ENCODE data around the gene NTMT1.
"Not testable (repeated sequence)": the region's sequence is repeated elsewhere in the genome, so short reads cannot be mapped to it uniquely, and the experiment has no call there.

The NTMT1 gene

DNA sequence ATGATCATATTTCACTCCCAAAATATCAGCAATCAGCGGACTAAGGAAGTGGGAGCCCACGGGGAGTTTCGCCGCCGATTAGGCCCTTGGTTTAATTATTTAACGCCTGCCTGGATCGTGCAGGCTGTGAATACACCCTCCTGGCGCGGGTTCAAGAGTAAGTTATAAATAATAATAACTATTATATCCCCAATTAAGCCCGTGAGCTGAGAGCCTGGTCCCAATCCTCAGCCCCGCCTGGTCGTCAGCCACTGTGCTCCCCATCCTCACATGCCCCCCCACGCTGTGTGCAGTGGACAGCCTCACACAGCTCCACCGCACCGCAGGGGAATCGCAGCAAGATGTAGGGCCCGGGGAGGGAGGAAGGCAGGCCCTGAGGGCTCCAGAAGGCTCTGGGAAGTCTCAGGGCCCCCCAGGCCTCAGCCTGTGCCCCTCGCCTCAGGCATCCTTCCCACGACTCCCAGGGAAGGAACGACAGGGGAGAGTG lies 28.6 kb downstream of the NTMT1 start:
- no peak for DNase-seq (ENCODE audit: low spot score)

DNA sequence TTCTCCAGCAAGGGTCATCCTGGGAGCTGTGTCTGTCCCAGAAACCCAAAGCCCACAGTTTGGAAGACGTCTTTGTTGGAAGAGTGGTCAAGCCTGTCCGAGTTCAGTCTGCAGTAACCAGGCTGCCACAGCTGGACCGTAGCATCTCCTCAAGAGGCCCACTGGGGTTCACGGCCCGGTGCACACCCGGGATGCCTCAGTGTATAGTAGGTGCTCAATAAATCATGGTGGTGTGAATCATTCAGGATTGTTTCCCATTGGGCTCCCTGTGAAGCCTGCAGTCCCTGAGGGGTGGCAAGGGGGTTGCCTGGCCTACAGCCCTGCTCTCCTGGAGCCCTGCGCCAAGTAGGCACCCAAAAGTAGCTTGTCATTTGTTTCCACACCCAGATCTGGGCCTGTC lies 29.2 kb downstream of the NTMT1 start:
- no peak for DNase-seq (ENCODE audit: low spot score)

DNA sequence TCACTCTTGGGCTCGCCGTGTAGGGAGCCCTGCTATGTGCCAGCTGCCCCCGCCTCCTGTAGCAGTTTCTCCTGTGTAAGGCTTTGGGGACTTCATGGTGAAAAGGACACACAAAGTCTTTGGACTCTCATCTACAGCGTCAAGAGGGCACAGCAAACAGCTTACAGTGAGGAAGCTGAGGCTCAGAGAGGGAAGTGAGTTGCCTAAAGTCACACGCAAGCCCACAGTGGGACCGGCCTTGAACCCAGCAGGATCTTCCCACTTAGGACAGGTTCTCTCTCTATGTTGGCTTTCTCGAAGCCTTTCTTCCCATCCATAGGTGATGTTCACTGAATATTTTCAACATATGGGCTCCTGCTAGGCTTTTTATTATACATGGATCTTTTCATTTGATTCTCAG lies 29.7 kb downstream of the NTMT1 start:
- DNase-seq (ENCODE audit: low spot score), result no peak

GRCh38 chr9:129656795-129657390 lies 30.9 kb downstream of the NTMT1 start:
- DNase-seq (ENCODE audit: low spot score), result no peak

GRCh38 chr9:129661029-129661428 lies 35.1 kb downstream of the NTMT1 start:
- DNase-seq (ENCODE audit: low spot score), result no peak

GRCh38 chr9:129662239-129662638 lies 36.3 kb downstream of the NTMT1 start:
- not testable (repeated sequence) for DNase-seq (ENCODE audit: low spot score)

DNA sequence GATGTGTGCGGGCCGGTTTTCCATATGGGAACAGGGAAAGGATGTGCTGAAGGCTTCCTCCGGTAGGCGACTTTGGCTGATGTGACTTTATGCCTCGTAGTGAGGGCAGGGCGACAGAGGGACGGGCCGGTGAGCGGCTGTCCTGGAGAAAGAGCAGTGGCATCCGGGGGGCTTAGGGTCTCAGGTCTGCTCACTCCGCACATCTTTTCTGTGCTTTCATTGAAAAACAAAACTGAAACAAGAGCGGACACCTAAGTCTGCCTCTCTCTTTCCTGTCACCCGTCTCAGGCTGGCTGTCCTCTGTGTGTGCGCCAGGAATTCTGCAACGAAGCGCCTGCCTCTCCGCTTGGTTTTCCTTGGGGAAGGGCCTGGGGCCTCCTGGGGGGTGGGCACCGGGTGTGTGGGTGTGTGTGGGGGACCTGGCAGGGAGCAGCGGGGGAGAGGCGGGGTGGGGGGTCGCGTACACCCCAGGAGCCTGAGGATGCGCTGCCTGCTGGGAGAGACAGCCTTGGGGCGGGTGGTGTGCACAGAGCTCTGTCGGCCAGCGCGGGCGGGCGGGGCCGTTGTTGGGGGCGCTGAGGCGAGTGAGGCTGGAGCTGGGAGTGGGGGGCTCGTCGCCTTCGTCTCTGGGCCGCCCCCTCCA lies 38.9 kb downstream of the NTMT1 start:
- no peak for DNase-seq (ENCODE audit: low spot score)

- DNase-seq (ENCODE audit: low spot score), result peak; percentile 56
These were observed 39.4 kb downstream of the NTMT1 start, which contains the start of gene PRRX2 for GRCh38 chr9:129665389-129665775. Gene PRRX2 (plus strand): TSS chr9:129665647. CDS start chr9:129665868, 221 bp downstream.

- no peak for DNase-seq (ENCODE audit: low spot score)
These were observed 40.0 kb downstream of the NTMT1 start for GRCh38 chr9:129665814-129666520.

GRCh38 chr9:129666575-129666974 lies 40.6 kb downstream of the NTMT1 start:
- no peak for DNase-seq (ENCODE audit: low spot score)

DNA sequence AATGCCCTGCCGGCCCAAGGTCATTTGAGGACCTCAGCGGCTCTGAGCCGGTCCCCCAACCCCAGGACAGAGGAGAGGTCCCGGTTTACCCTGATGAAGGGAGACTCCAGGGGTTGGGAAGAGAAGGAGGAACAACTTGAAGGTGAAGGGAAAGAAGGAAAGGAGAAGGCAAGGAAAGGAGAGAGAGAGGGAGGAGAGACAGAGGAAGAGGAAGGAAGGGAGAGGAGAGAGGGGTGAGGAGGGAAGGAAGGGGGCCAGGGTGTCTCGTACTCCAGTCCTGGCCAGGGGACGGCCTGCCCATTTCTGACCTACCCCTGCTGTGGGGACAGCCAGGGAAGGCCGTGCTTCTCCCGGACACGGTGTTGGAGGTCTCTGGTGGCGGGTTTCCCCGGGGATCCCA lies 41.4 kb downstream of the NTMT1 start:
- DNase-seq (ENCODE audit: low spot score), result no peak

DNA sequence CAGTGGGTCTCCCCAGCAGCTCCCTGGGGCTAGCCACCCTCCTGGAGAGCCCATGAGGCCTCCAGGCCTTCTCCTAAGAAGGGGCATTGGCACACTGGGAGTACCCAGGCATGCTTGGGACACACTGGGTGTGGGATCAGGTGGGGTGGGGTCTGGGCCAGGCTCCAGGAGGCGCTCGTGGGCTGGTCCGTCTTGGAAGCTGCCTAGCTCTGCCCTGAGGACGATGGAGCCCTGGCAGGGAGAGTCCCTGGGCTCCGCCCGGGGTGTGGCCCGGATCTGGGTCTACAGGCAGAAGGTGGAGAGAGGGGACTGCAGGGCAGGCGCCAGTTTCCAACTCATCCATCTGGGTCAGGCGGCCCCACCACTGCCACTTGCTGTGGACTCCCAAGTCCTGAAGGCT lies 41.9 kb downstream of the NTMT1 start:
- DNase-seq (ENCODE audit: low spot score), result no peak

- DNase-seq (ENCODE audit: low spot score), result no peak
These were observed 43.3 kb downstream of the NTMT1 start for GRCh38 chr9:129669141-129669718.

- no peak for DNase-seq (ENCODE audit: low spot score)
These were observed 44.0 kb downstream of the NTMT1 start for GRCh38 chr9:129669946-129670345.

GRCh38 chr9:129671065-129671464 lies 45.1 kb downstream of the NTMT1 start:
- no peak for DNase-seq (ENCODE audit: low spot score)

DNA sequence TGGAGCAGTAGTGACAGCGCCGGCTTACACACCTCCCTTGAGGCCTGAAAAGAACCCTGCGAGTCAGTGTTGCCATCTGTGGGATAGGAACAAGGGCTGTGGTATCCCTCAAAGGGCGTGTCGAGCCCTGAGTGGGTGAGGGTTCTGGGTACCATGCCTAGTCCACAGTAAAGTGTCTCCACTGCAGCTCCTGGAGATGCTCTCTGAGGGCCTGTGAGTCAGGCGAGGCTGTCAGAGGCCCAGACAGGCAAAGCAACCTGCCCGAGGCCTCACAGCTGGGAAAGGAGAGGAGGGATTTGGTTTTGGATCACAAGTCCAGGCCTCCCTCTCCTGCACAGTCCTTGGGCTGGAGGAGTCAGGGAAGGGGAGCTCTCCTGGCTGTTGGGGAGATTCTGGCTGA lies 45.6 kb downstream of the NTMT1 start:
- no peak for DNase-seq (ENCODE audit: low spot score)

DNA sequence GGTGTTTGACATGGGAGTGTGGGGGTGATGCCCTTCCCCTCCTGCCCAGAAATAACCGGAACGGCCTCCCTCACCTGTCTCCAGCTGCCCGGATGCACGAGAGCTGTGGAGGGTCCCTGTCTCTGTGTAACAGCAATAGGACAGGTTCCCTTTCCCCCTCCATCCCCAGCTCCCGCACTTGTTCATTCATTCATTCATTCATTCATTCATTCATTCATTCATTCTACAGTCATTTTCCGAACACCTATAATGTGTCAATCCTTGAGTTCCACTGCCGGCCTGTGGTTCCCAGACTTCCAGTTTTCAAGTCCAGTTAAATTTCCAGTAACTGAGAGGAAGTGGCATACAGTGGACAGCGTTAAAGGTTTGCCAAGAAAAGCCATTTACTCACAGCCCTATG lies 46.7 kb downstream of the NTMT1 start:
- DNase-seq (ENCODE audit: low spot score), result no peak

DNA sequence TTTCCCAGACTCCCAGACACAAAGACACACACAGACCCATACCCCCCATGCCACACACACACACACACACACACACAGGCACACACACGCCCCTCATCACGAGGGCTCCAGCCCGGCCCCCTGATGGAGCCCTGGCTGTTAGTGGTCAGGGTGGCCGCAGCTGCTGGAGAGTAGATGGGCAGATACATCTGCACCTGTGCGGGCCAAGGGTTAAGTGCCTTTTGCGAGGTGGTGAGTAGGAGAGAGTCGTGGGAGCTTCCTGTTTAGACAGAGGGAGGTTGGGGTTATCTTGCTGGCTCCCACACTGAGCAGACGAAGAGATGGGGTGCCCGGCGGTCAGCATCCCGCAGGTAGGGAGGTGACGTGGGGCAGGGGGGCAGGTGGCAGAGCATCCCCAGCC lies 47.6 kb downstream of the NTMT1 start:
- DNase-seq (ENCODE audit: low spot score), result no peak

- no peak for DNase-seq (ENCODE audit: low spot score)
These were observed 48.3 kb downstream of the NTMT1 start for GRCh38 chr9:129674229-129674628.

GRCh38 chr9:129675620-129676019 lies 49.7 kb downstream of the NTMT1 start:
- no peak for DNase-seq (ENCODE audit: low spot score)

DNA sequence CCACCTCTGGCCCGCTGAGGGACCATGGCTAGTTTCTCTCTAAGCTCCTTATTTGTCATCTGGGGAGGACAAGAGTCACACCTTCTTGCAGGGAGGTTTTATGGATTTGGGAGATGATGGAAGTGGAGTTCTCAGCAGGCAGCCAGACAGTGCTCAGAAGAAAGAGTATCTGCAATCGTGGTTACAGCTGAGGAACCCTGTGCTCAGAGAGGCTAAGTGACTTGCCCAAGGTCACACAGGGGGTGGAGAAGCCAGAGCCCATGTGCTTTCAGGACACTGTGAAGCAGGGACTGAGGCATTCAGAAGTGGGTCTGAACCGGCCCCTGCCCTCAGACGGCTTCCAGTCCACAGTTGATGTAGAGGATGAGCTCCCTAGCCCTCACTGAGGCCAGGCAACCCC lies 50.3 kb downstream of the NTMT1 start:
- DNase-seq (ENCODE audit: low spot score), result no peak

- no peak for DNase-seq (ENCODE audit: low spot score)
These were observed 51.0 kb downstream of the NTMT1 start for GRCh38 chr9:129676975-129677374.

DNA sequence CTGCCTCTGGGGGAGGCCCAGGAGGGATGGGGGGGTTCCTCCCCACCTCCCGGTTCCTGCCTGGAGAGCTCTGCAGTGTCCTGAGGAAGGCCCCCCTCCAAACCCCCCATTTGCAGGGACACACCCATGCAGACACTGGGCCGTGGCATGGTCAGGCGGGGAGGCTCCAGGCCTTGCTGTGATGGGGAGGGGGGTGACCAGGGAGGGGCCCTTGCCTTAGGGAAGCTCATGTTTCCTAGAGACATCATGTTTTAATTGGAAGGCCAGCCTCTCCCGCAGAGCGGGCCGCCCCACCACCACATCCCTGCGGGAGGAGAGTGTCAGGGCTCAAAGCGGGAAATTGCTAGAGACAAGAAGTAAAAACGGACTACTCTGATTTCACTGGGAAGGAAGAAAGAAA lies 51.5 kb downstream of the NTMT1 start:
- DNase-seq (ENCODE audit: low spot score), result no peak

All from HuH-7.5 (cell line).